Esophagus muscularis mucosa (tissue), 4 donors: ENCODE results near the gene CCDC80.

Experiments
- CTCF ChIP-seq, 3 experiments: fragments of 200-600 bp in 2 of 3; fragments of 450-650 bp in 1 of 3; sonication (generic) in 2 of 3; IDR thresholded peaks; one replicate each; pipeline ENCODE4 v1.5.1; 2017 to 2019; ENCODE audit warnings: antibody characterized with exemption in 3 of 3, mild to moderate bottlenecking in 2 of 3, moderate library complexity in 1 of 3
- EP300 ChIP-seq: sonication (generic); formaldehyde crosslinking; IDR thresholded peaks from one replicate; pipeline ENCODE4 v1.6.1; 2017; ENCODE audit warnings: antibody characterized with exemption
- POLR2A ChIP-seq: fragments of 450-650 bp; IDR thresholded peaks from one replicate; pipeline ENCODE4 v1.6.1; 2017; ENCODE audit warnings: antibody characterized with exemption, moderate library complexity, mild to moderate bottlenecking, low read depth
- POLR2AphosphoS5 ChIP-seq, 2 donors: sonication (generic); formaldehyde crosslinking; IDR thresholded peaks; one replicate each; pipeline ENCODE4 v1.6.1; 2017; ENCODE audit warnings: antibody characterized with exemption in 2 of 2

- no peak for TF ChIP-seq CTCF (IDR thresholded peaks at IDR 0.05)
- no peak for TF ChIP-seq POLR2A
- no peak for TF ChIP-seq EP300
- no peak for TF ChIP-seq POLR2AphosphoS5 (IDR thresholded peaks at IDR 0.05)
Measured at GRCh38 chr3:112627919-112628466, 12.9 kb downstream of the CCDC80 start.
